CD1c-positive myeloid dendritic cell (primary cell): ENCODE data around the gene UPP2.
A peak's percentile ranks its signal among the peaks of the same experiment; 100 is the strongest.

Experiments
- DNase-seq: peaks from one replicate; pipeline ENCODE4 v3.0.0-alpha.2; 2016; ENCODE audit errors: extremely low spot score

The UPP2 gene

GRCh38 chr2:158140201-158140600 lies 38.5 kb downstream of the UPP2 start:
- no peak for DNase-seq

GRCh38 chr2:158142165-158142564 lies 40.5 kb downstream of the UPP2 start:
- peak; percentile 24 for DNase-seq

GRCh38 chr2:158142568-158143332 lies 41.1 kb downstream of the UPP2 start:
- DNase-seq: peak; percentile 73

- no peak for DNase-seq
These were observed 42.2 kb downstream of the UPP2 start for GRCh38 chr2:158143703-158144360.

GRCh38 chr2:158144914-158145625 lies 43.4 kb downstream of the UPP2 start:
- no peak for DNase-seq

GRCh38 chr2:158153270-158154015 lies 51.8 kb downstream of the UPP2 start:
- no peak for DNase-seq

- no peak for DNase-seq
These were observed 52.9 kb downstream of the UPP2 start for GRCh38 chr2:158154596-158154995.

GRCh38 chr2:158172719-158173118 lies 71.0 kb downstream of the UPP2 start:
- DNase-seq: no peak

GRCh38 chr2:158174495-158174894 lies 72.8 kb downstream of the UPP2 start:
- DNase-seq: no peak

- no peak for DNase-seq
These were observed 73.3 kb downstream of the UPP2 start for GRCh38 chr2:158174956-158175355.

GRCh38 chr2:158178646-158179045 lies 77.0 kb downstream of the UPP2 start:
- DNase-seq: no peak

GRCh38 chr2:158179660-158180059 lies 78.0 kb downstream of the UPP2 start:
- peak; percentile 11 for DNase-seq

- DNase-seq: no peak
These were observed 79.5 kb downstream of the UPP2 start for GRCh38 chr2:158181171-158181570.

- DNase-seq: no peak
These were observed 81.1 kb downstream of the UPP2 start for GRCh38 chr2:158182676-158183295.

- DNase-seq: no peak
These were observed 82.3 kb downstream of the UPP2 start for GRCh38 chr2:158184001-158184400.

GRCh38 chr2:158184556-158185343 lies 83.1 kb downstream of the UPP2 start:
- no peak for DNase-seq
